ENCODE measurements around the gene ACVRL1.
A peak's percentile ranks its signal among the peaks of the same experiment; 100 is the strongest.

ACVRL1 gene

DNA sequence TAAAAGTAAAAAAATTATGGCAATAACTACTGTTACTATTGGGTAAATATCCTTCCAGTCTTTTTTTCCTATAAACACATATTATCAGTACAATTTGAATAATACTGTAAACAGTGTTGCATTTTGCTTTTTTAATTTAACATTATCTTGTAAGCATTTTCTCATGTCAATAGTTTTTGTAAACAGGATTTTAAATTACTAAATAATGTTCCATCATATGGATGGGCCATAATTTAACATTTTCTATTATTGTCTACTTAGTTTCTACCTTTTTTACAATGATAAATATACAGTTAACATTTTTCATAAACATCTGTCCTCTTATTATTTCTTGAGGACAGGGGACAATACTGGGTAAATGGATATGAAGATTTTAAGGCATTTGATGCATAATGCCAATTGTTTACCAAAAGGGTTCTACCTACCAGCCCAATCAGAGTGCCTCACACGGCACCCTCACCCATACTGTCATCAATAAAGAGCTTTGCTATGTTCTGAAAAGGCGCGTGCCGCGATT lies 43.4 kb downstream of the ACVRL1 start:
- Histone ChIP-seq H3K27ac (ENCODE audit: low read depth, low read length, poor library complexity, severe bottlenecking) (no peak overlapping the region), H3K4me2 (ENCODE audit: low read length) (peak overlapping the region; percentile 72), H3K36me3 (ENCODE audit: insufficient read depth, low read length) (no peaks in the 10 kb centered on the region), H3K79me2 (ENCODE audit: insufficient read depth, low read length) (no peaks in the 10 kb centered on the region), H3K27me3 (ENCODE audit: insufficient read depth, low read length) (no peaks in the 10 kb centered on the region), H3K9me3 (ENCODE audit: low read length) (no peaks in the 10 kb centered on the region), H4K20me1 (ENCODE audit: insufficient read depth, low read length) (no peaks in the 10 kb centered on the region), H3F3A (ENCODE audit: insufficient read depth, low read length) (no peaks in the 10 kb centered on the region), H3K4me1 (ENCODE audit: insufficient read depth, low read length, severe bottlenecking) (peaks cover 21% of the 10 kb centered on the region), H3K9ac (ENCODE audit: low read length) (peak overlapping the region; percentile 52), H3K4me3 (ENCODE audit: low read depth, low read length, poor library complexity, severe bottlenecking) (peak overlapping the region; percentile 61), H3K9me2 (ENCODE audit: low read depth, low read length) (no peaks in the 10 kb centered on the region), H2AFZ (ENCODE audit: low read length) (peak overlapping the region; percentile 39; the same call in 1 of the 2 replicates)
- TF ChIP-seq EZH2 (IDR thresholded peaks at IDR 0.05; ENCODE audit: borderline replicate concordance, low read length), result no peak
- TF ChIP-seq, protein P1, sequence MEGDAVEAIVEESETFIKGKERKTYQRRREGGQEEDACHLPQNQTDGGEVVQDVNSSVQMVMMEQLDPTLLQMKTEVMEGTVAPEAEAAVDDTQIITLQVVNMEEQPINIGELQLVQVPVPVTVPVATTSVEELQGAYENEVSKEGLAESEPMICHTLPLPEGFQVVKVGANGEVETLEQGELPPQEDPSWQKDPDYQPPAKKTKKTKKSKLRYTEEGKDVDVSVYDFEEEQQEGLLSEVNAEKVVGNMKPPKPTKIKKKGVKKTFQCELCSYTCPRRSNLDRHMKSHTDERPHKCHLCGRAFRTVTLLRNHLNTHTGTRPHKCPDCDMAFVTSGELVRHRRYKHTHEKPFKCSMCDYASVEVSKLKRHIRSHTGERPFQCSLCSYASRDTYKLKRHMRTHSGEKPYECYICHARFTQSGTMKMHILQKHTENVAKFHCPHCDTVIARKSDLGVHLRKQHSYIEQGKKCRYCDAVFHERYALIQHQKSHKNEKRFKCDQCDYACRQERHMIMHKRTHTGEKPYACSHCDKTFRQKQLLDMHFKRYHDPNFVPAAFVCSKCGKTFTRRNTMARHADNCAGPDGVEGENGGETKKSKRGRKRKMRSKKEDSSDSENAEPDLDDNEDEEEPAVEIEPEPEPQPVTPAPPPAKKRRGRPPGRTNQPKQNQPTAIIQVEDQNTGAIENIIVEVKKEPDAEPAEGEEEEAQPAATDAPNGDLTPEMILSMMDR (IDR thresholded peaks at IDR 0.05; ENCODE audit: low read length), result no peak

DNA sequence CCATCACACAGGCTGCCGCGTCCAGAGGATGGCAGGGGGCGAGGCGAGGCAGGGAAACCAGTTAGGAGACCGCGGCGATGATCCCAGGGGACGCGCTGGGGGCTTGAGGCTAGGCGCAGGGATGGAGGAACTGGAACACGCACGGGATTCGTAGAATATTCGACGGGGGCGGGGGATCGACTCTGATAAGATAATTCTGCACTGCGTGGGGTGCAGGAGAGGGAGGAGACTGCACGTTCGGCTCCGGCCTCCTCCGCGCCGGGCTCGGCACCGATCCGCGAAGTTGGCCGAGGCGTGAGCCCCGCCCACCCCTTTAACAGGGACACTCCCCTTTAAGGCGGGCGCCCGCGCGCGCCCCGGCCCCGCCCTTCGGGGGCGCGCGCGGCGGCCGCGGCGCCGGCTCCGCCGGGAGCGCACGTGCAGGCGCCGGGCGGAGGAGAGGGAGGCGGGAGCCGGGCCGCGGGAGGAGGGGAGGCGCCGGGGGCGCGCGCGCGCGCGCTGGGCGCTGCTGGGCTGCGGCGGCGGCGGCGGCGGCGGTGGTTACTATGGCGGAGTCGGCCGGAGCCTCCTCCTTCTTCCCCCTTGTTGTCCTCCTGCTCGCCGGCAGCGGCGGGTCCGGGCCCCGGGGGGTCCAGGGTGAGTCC lies 44.0 kb downstream of the ACVRL1 start, which contains the start of gene ACVR1B:
ACVR1B (plus strand) TSS at position 501 of the 644 bp plus-strand sequence; CDS start at position 546, 45 bp downstream.
- Histone ChIP-seq H3K27me3 (ENCODE audit: insufficient read depth, low read length) (no peaks in the 10 kb centered on the region), H3K36me3 (ENCODE audit: insufficient read depth, low read length) (no peaks in the 10 kb centered on the region), H3K4me1 (ENCODE audit: insufficient read depth, low read length, severe bottlenecking) (peaks cover 21% of the 10 kb centered on the region), H3K9me2 (ENCODE audit: low read depth, low read length) (no peaks in the 10 kb centered on the region), H2AFZ (ENCODE audit: low read length) (peak within 1 kb of the TSS; percentile 57), H3K9ac (ENCODE audit: low read length) (peak within 1 kb of the TSS; percentile 92), H3K4me2 (ENCODE audit: low read length) (peak within 1 kb of the TSS; percentile 88), H3K4me3 (ENCODE audit: low read depth, low read length, poor library complexity, severe bottlenecking) (peak within 1 kb of the TSS; percentile 79), H3K27ac (ENCODE audit: low read depth, low read length, poor library complexity, severe bottlenecking) (no peak within 1 kb of the TSS), H3K9me3 (ENCODE audit: low read length) (no peaks in the 10 kb centered on the region), H3F3A (ENCODE audit: insufficient read depth, low read length) (no peaks in the 10 kb centered on the region), H4K20me1 (ENCODE audit: insufficient read depth, low read length) (no peaks in the 10 kb centered on the region), H3K79me2 (ENCODE audit: insufficient read depth, low read length) (no peaks in the 10 kb centered on the region)
- no peak for TF ChIP-seq EZH2 (IDR thresholded peaks at IDR 0.05; ENCODE audit: borderline replicate concordance, low read length)
- TF ChIP-seq, protein P1 (IDR thresholded peaks at IDR 0.05; ENCODE audit: low read length), result no peak

DNA sequence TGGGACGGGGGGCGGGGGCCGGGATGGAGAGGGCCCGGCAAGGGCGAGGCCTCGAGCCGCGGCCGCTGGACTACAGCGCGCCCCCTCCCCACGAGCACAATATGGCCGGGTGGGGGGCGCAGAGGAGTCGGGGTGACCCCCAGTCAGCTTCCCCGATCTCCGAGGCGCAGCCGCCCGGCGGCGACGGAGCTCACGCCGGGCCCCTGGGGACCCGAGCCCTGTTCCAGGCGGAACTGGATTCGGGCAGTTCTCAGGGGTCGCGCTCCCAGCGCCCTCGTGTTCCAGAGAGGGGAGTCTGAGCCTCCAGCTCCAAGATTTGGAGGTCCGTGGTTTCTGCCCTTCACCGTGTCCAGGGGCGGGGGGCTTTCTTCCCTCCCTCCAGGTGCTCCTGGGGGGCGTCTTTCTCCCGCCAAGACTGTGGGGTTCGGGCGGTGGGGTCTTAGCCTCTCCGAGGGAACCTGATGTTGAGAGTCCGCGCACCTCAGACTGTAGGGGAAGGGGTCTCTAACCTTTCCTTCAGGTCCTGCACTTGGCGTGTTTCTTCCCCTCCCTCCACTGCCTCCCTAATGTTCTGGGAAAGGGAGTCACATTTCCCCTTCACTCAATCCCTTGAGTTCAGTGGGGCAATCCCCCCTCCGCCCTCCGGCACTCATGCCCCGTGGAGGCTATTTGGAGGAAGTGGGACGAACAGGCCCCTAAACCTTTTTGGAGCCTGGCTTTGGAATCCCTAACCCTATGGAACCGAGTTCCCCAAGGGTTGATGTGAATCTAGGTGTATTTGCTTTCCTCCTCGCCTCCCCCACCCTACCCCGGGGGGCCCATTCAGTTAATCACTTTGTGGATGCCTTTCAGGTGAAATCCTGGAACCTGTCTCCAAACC lies 44.8 kb downstream of the ACVRL1 start:
- peak overlapping the region; percentile 92 for H3K9ac ChIP-seq (ENCODE audit: low read length)
- peak overlapping the region; percentile 79 for H3K4me3 ChIP-seq (ENCODE audit: low read depth, low read length, poor library complexity, severe bottlenecking)
- no peak for TF ChIP-seq EZH2 (IDR thresholded peaks at IDR 0.05; ENCODE audit: borderline replicate concordance, low read length)
- TF ChIP-seq, protein P1 (IDR thresholded peaks at IDR 0.05; ENCODE audit: low read length), result no peak
- H4K20me1 ChIP-seq (ENCODE audit: insufficient read depth, low read length), result no peaks in the 10 kb centered on the region
- no peaks in the 10 kb centered on the region for H3F3A ChIP-seq (ENCODE audit: insufficient read depth, low read length)
- peaks cover 21% of the 10 kb centered on the region for H3K4me1 ChIP-seq (ENCODE audit: insufficient read depth, low read length, severe bottlenecking)
- no peak overlapping the region for H3K27ac ChIP-seq (ENCODE audit: low read depth, low read length, poor library complexity, severe bottlenecking)
- H3K36me3 ChIP-seq (ENCODE audit: insufficient read depth, low read length), result no peaks in the 10 kb centered on the region
- H3K4me2 ChIP-seq (ENCODE audit: low read length), result peak overlapping the region; percentile 88
- H3K27me3 ChIP-seq (ENCODE audit: insufficient read depth, low read length), result no peaks in the 10 kb centered on the region
- no peaks in the 10 kb centered on the region for H3K9me2 ChIP-seq (ENCODE audit: low read depth, low read length)
- H3K79me2 ChIP-seq (ENCODE audit: insufficient read depth, low read length), result no peaks in the 10 kb centered on the region
- no peaks in the 10 kb centered on the region for H3K9me3 ChIP-seq (ENCODE audit: low read length)
- H2AFZ ChIP-seq (ENCODE audit: low read length), result peak overlapping the region; percentile 57; the same call in 1 of the 2 replicates

All from OCI-LY1 (cell line).